Adrenal gland (tissue), 5 donors: Measurements from ENCODE around the gene SH3RF1.

ENCODE experiments used
- CTCF ChIP-seq, 6 experiments: fragments of 450-650 bp in 4 of 6; fragments of 200-600 bp in 2 of 6; sonication (generic) in 1 of 6; IDR thresholded peaks; 1 replicate in 5 of 6; 2 replicates in 1 of 6; pipeline versions ENCODE4 v1.5.1 to v1.8.0; 2016 to 2021; ENCODE audit warnings: antibody characterized with exemption in 6 of 6, mild to moderate bottlenecking in 2 of 6, moderate library complexity in 1 of 6
- POLR2A ChIP-seq, 2 donors: fragments of 450-650 bp; IDR thresholded peaks; one replicate each; pipeline ENCODE4 v1.6.1; 2017; ENCODE audit warnings: antibody characterized with exemption in 2 of 2, mild to moderate bottlenecking in 2 of 2, moderate library complexity in 1 of 2
- donor health status: DM: no; HTN: no; CAD: no.

GRCh38 chr4:169119536-169119935 is 151.2 kb downstream of the SH3RF1 start:
- TF ChIP-seq CTCF (IDR thresholded peaks at IDR 0.05), result no peak
- no peak for TF ChIP-seq POLR2A (IDR thresholded peaks at IDR 0.05)
